HG02798 (cell line): ENCODE measurements around the gene BICDL2.
A peak's percentile ranks its signal among the peaks of the same experiment; 100 is the strongest.
"Not testable (repeated sequence)": the region's sequence is repeated elsewhere in the genome, so short reads cannot be mapped to it uniquely, and the experiment has no call there.

Experiments used
- ATAC-seq: cut with Tn5 transposase; IDR thresholded peaks from one replicate; pipeline ENCODE4 v1.9.1; 2021; ENCODE audit warnings: mild to moderate bottlenecking; ENCODE audit not compliant: unreplicated experiment, poor library complexity

Gene BICDL2

GRCh38 chr16:3036726-3037315 is at the start of gene BICDL2:
TSS of gene BICDL2 (minus strand) at chr16:3036944. CDS start at chr16:3035496, 1,448 bp downstream.
- no peak for ATAC-seq

GRCh38 chr16:3085868-3086595 is 49.3 kb upstream of the BICDL2 start:
- ATAC-seq: no peak

- no peak for ATAC-seq
These were observed 48.4 kb upstream of the BICDL2 start for GRCh38 chr16:3084969-3085670.

GRCh38 chr16:3084491-3084890 is 47.7 kb upstream of the BICDL2 start:
- ATAC-seq: no peak

GRCh38 chr16:3083408-3083807 is 46.7 kb upstream of the BICDL2 start:
- not testable (repeated sequence) for ATAC-seq

- not testable (repeated sequence) for ATAC-seq
These were observed 45.2 kb upstream of the BICDL2 start for GRCh38 chr16:3081957-3082356.

- ATAC-seq: no peak
These were observed 43.3 kb upstream of the BICDL2 start for GRCh38 chr16:3080024-3080423.

GRCh38 chr16:3076577-3076976 is 39.8 kb upstream of the BICDL2 start:
- no peak for ATAC-seq

- ATAC-seq: not testable (repeated sequence)
These were observed 39.2 kb upstream of the BICDL2 start for GRCh38 chr16:3075946-3076345.

GRCh38 chr16:3075523-3075915 is 38.8 kb upstream of the BICDL2 start:
- ATAC-seq: no peak

GRCh38 chr16:3074860-3075522 is 38.2 kb upstream of the BICDL2 start:
- peak; percentile 72 for ATAC-seq

- no peak for ATAC-seq
These were observed 36.7 kb upstream of the BICDL2 start for GRCh38 chr16:3073448-3073847.

- ATAC-seq: not testable (repeated sequence)
These were observed 36.0 kb upstream of the BICDL2 start for GRCh38 chr16:3072576-3073263.

- ATAC-seq: not testable (repeated sequence)
These were observed 35.4 kb upstream of the BICDL2 start for GRCh38 chr16:3072148-3072547.

- no peak for ATAC-seq
These were observed 34.9 kb upstream of the BICDL2 start for GRCh38 chr16:3071655-3072054.

GRCh38 chr16:3070608-3071111 is 33.9 kb upstream of the BICDL2 start:
- no peak for ATAC-seq

- ATAC-seq: not testable (repeated sequence)
These were observed 32.4 kb upstream of the BICDL2 start for GRCh38 chr16:3069146-3069545.

GRCh38 chr16:3068487-3068886 is 31.7 kb upstream of the BICDL2 start:
- ATAC-seq: no peak

GRCh38 chr16:3066440-3066748 is 29.6 kb upstream of the BICDL2 start:
- no peak for ATAC-seq

- no peak for ATAC-seq
These were observed 29.1 kb upstream of the BICDL2 start for GRCh38 chr16:3065742-3066439.
